GM23248 (cell line): ENCODE data around the gene NRDC.

ENCODE experiments used
- EZH2 ChIP-seq: fragments of 200-600 bp; sonication (generic); IDR thresholded peaks from 2 replicates; pipeline ENCODE4 v1.6.1; 2018; ENCODE audit warnings: antibody characterized with exemption, mild to moderate bottlenecking; ENCODE audit not compliant: insufficient read depth, poor library complexity, severe bottlenecking
- EZH2phosphoT487 ChIP-seq: fragments of 200-600 bp; sonication (generic); IDR thresholded peaks from 2 replicates; pipeline ENCODE4 v1.6.1; 2018; ENCODE audit warnings: antibody characterized with exemption, moderate library complexity, mild to moderate bottlenecking, low read depth; ENCODE audit not compliant: insufficient read depth

DNA sequence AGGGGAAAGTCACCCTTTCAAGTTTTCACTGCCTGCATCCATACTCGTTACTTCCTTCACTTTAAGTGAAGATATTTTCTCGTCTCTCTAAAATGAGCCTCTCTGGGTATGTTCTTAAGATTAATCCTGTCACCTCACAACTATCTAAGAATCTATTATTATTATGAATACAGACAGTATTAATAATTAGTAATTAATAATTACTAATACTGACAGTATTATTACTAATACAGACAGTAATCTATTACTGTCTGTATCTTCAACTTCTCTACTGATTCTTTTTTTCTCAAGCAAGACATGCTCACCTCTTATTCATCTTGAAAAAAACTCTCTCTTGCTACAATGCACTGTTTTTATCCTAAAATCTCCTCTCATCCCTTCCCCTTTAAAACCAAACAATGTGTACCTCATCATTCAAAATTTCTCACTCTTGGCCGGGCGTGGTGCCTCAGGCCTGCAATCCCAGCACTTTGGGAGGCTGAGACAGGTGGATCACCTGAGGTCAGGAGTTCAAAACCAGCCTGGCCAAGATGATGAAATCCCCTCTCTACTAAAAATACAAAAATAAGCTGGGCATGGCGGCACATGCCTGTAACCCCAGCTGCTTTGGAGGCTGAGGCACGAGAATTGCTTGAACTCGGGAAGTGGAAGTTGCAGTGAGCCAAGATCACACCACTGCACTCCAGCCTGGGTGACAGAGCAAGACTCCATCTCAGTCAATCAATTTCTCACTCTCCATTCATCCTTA lies 7.8 kb downstream of the NRDC start:
- TF ChIP-seq EZH2 (no peak), EZH2phosphoT487 (no peak)
